ENCODE measurements around the gene KRTAP23-1.

- TF ChIP-seq CTCF (IDR thresholded peaks at IDR 0.05) (no peak), FOXM1 (IDR thresholded peaks at IDR 0.05; ENCODE audit: low read depth) (no peak), MAX (IDR thresholded peaks at IDR 0.05; ENCODE audit: low read depth) (no peak), USF2 (IDR thresholded peaks at IDR 0.05; ENCODE audit: borderline replicate concordance, low read depth, low read length) (no peak), GABPA (IDR thresholded peaks at IDR 0.05; ENCODE audit: low read depth) (no peak)
These were observed 14.7 kb downstream of the KRTAP23-1 start for GRCh38 chr21:30333736-30334135.

Measured in SK-N-SH (cell line).